ENCODE measurements around the gene CUL2.
"Not testable (repeated sequence)": the region's sequence is repeated elsewhere in the genome, so short reads cannot be mapped to it uniquely, and the experiment has no call there.

The CUL2 gene

DNA sequence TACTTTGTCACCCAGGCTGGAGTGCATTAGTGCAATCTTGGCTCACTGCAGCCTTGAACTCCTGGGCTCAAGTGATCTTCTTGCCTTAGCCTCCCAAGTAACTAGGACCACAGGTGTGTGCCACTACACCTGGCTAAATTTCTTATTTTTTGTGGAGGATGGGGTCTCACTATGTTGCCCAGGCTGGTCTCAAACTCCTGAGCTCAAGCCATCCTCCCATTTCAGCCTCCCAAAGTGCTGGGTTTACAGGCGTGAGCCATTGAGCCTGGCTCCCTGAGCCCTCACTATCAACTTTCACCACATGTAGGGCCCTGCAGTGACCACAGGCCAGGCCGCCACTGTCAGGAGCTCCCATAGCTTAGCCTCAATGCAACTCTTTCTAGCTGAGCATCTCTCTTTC lies 110.2 kb downstream of the CUL2 start:
- no peak for DNase-seq (ENCODE audit: low spot score)

GRCh38 chr10:34978080-34978479 lies 112.1 kb downstream of the CUL2 start:
- no peak for DNase-seq (ENCODE audit: low spot score)

DNA sequence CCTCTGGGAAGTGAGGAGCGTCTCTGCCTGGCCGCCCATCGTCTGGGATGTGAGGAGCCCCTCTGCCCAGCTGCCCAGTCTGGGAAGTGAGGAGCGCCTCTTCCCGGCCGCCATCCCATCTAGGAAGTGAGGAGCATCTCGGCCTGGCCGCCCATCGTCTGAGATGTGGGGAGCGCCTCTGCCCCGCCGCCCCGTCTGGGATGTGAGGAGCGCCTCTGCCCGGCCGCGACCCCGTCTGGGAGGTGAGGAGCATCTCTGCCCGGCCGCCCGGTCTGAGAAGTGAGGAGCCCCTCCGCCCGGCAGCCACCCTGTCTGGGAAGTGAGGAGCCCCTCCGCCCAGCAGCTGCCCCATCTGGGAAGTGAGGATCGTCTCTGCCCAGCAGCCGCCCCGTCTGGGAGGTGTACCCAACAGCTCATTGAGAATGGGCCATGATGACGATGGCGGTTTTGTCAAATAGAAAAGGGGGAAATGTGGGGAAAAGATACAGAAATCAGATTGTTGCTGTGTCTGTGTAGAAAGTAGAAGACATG lies 113.7 kb downstream of the CUL2 start:
- DNase-seq (ENCODE audit: low spot score) = not testable (repeated sequence)

DNA sequence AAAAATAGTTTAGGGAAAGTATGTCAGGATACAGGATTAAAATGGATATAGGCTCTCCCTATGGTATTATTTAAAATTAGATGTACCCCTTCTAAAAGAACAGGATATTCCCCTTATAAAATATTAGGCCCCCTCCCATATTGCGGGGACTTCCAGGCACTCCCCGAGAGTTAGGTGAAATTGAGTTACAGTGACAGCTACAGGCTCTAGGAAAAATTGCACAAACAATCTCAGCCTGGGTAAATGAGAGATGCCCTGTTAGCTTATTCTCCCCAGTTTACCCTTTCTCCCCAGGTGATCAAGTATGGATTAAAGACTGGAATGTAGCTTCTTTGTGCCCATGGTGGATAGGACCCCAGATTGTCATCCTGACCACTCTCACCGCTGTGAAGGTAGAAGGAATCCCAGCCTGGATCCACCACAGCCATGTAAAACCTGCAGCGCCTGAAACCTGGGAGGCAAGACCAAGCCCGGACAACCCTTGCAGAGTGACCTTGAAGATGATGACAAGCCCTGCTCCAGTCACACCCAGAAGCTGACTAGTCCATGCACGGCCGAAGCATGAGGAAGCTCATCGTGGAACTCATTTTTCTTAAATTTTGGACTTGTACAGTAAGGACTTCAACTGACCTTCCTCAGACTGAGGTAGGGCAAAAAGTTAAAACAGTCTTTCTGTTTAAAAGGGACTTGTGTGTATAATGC lies 115.6 kb downstream of the CUL2 start:
- not testable (repeated sequence) for DNase-seq (ENCODE audit: low spot score)

DNA sequence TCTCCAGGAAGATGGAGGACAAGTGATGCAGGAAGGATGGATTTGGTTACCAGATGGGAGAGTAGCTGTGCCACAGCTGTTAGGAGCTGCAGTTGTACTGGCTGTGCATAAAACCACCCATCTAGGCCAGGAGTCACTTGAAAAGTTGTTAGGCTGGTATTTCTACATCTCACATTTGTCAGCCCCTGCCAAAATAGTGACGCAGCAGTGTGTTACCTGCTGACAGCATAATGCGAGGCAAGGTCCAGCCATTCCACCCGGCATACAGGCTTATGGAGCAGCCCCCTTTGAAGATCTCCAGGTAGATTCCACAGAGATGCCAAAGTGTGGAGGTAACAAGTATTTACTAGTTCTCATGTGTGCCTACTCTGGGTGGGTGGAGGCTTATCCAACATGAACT lies 116.4 kb downstream of the CUL2 start:
- DNase-seq (ENCODE audit: low spot score) = not testable (repeated sequence)

- DNase-seq (ENCODE audit: low spot score) = not testable (repeated sequence)
Measured at GRCh38 chr10:34973121-34973520, 117.0 kb downstream of the CUL2 start.

DNA sequence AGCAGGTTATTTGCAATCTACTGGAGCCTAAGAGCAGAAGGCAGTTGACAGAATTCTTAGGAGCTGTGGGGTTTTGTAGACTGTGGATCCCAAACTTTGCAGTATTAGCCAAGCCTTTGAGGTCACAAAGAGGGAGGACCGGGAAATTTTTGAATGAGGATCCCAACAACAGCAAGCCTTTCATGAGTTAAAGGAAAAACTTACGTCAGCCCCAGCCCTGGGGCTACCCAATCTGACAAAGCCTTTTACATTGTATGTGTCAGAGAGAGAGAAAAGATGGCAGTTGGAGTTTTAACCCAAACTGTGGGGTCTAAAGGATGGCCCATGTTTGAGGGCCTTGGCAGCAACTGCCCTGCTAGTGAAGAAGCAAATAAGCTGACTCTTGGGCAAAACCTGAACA lies 117.5 kb downstream of the CUL2 start:
- not testable (repeated sequence) for DNase-seq (ENCODE audit: low spot score)

GRCh38 chr10:34971606-34972334 lies 118.4 kb downstream of the CUL2 start:
- not testable (repeated sequence) for DNase-seq (ENCODE audit: low spot score)

GRCh38 chr10:34969171-34969570 lies 121.0 kb downstream of the CUL2 start:
- no peak for DNase-seq (ENCODE audit: low spot score)

DNA sequence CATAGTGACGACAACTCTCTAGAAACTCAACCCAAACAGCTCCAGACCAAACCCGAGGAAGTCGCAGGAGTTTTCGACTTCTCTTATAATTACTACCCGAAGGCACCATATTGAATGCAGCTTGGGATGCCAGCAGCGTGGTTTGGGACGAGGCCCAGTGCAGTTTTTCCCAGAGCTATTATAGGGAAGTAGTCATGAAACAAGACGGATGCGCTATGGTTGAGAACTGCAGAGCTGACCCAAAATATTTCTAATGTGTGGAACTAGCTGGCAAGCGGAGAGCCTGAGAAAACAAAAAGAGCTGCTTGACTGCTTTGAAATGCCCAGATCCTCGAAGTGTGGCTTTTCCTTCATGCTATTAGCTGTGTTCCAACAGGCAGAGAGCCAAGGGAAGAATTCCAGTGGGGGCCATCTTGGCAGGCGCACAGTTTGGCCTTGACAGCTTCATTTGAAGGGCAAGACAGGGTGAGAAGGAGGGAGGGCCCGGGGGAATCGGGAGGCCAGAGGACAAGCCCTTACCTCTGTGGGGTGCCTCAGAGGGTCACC lies 122.7 kb downstream of the CUL2 start:
- no peak for DNase-seq (ENCODE audit: low spot score)

DNA sequence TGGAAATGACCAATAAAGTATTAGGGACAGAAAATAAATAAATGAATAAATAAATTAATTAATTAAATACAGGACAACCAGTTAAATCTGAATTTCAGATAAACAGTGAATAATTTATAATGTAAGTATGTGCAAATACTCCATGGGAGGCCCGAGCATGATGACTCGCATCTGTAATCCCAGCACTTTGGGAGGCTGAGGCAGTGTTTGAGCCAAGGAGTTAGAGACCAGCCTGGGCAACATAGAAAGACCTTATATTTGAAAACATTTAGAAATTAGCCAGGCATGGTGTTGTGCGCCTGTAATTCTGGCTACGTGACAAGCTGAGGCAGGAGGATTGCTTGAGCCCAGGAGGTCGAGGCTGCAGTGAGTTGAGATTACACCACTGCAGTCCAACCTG lies 123.7 kb downstream of the CUL2 start:
- DNase-seq (ENCODE audit: low spot score) = no peak

DNA sequence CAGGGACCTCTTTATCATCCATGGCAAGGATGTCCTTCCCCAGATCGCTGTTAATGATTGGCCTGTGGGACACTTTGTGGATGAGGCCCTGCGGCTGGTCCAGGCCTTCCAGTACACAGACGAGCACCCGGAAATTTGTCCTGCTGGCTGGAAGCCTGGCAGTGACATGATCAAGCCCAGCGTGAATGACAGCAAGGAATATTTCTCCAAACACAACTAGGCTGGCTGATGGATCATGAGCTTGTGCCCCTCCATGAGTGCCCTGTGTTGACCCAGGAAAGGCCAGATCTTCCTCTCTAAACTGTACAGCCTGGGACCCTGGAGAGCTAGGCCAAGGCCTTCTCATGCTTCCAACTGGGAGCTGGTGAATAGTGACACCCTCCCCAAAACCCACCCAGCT lies 124.1 kb downstream of the CUL2 start:
- no peak for DNase-seq (ENCODE audit: low spot score)

GRCh38 chr10:34964166-34964800 lies 125.9 kb downstream of the CUL2 start:
- DNase-seq (ENCODE audit: low spot score) = no peak

GRCh38 chr10:34962866-34963265 lies 127.3 kb downstream of the CUL2 start:
- DNase-seq (ENCODE audit: low spot score) = no peak

DNA sequence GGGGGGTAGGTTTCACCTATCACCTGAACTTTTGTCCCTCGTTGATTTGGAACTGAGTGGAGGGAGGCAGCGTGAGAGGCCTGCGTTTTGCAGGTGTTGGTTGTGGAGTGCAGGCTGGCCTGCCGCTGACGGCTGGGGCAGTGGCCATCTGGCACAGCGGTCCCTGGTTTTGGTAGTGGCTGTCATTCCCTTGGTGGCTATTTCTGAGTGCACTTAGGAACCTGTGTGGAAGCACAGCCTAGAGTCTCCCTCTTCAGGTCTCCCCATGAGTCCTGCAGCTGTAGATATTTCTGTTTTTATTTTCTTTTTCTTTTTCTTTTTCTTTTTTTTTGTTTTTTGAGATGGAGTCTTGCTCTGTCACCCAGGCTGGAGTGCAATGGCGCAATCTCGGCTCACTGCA lies 129.2 kb downstream of the CUL2 start:
- DNase-seq (ENCODE audit: low spot score) = no peak

DNA sequence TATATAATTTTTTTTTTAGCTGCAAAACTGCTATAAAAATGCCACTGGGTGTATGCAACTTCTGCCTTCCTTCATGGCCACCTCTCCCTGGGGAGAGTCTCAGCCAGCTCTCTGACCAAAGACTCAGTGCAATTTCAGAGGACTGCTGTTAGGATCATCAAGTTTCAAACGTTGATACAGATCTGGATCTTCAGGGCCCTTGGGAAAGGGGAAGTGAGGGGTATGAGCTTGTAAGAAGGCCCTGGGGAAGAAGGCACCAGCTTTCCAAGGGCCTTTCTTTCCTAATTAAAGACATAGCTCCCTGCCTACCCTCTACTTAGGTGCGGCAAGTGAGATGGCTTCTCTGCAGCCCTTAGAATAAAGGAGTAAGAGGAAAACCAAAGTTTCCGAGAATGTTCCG lies 130.4 kb downstream of the CUL2 start:
- DNase-seq (ENCODE audit: low spot score) = no peak

- no peak for DNase-seq (ENCODE audit: low spot score)
Measured at GRCh38 chr10:34959321-34959720, 130.8 kb downstream of the CUL2 start.
